Bronchial epithelial cell (primary cell): ENCODE data around the gene ANKRD11. TPM values are rescaled to one million over a fixed set of nuclear protein-coding genes. Genes with fewer than 3 reads are reported as not detected.

Source experiments
- DNase-seq: peaks from one replicate; pipeline ENCODE4 v3.0.0-alpha.2; 2010; ENCODE audit warnings: low read depth
- FAIRE-seq: peaks from 2 replicates; lab custom pipeline; 2011; peaks lifted over from hg19 to GRCh38; lab: Jason Lieb, UNC
- H3K27me3 ChIP-seq: 2 replicates; pipeline ENCODE4 v1.5.1; 2011; ENCODE audit warnings: low read length; ENCODE audit not compliant: control insufficient read depth, insufficient read depth
- H3K36me3 ChIP-seq: 2 replicates; pipeline ENCODE4 v1.5.1; 2011; ENCODE audit warnings: low read length; ENCODE audit not compliant: control insufficient read depth, insufficient read depth
- H3K4me3 ChIP-seq: 2 replicates; pipeline ENCODE4 v1.5.1; 2011; ENCODE audit warnings: mild to moderate bottlenecking, low read depth, low read length, control low read depth
- total RNA-seq: library from RNA; depleted of rRNA; stranded (reverse); fragments of >200 nt; gene quantifications from 2 replicates; pipeline ENCODE4 v1.2.1, GENCODE V29; 2014
- TF ChIP-seq, protein P1 (sequence below): IDR thresholded peaks from 2 replicates; pipeline ENCODE4 v1.5.1; 2011; ENCODE audit warnings: mild to moderate bottlenecking, moderate library complexity, low read length, control low read depth, inconsistent platforms; ENCODE audit not compliant: insufficient read depth, severe bottlenecking

The ANKRD11 gene
- total RNA-seq, 1 donor from 2014 or later, result 64.5 TPM

DNA sequence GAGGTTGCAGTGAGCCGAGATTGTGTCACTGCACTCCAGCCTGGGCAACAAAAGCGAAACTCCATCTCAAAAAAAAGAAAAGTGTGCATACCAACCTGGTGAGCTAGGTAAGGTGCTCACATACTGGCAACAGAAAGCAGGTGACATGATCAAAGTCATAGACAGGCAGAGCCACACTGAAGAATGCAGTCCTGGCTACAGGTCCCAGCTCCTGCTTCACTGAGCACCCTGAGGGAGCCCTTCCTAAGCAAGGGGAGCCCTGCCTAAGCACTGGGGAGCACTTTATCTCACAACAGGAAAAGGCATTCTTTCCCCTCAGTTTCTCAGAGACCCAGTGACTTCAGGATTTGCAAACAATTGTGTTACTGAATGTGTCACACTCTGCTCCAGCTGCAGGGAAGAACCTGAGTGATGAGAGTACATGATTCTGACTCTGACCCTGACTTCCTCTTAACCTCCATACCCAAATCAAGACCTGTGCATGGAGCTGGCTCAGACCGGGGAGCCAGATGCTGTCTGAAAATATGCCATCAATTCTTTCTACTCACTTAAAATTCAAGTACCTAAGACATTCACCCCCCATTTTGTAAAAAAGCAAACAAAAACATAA, 40.5 kb downstream of the ANKRD11 start:
- FAIRE-seq (no peak), DNase-seq (peak; percentile 64)
- TF ChIP-seq, protein P1, sequence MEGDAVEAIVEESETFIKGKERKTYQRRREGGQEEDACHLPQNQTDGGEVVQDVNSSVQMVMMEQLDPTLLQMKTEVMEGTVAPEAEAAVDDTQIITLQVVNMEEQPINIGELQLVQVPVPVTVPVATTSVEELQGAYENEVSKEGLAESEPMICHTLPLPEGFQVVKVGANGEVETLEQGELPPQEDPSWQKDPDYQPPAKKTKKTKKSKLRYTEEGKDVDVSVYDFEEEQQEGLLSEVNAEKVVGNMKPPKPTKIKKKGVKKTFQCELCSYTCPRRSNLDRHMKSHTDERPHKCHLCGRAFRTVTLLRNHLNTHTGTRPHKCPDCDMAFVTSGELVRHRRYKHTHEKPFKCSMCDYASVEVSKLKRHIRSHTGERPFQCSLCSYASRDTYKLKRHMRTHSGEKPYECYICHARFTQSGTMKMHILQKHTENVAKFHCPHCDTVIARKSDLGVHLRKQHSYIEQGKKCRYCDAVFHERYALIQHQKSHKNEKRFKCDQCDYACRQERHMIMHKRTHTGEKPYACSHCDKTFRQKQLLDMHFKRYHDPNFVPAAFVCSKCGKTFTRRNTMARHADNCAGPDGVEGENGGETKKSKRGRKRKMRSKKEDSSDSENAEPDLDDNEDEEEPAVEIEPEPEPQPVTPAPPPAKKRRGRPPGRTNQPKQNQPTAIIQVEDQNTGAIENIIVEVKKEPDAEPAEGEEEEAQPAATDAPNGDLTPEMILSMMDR, result no peak
- H3K27me3 ChIP-seq, result no peaks in the 10 kb centered on the region
- H3K4me3 ChIP-seq, result no peak overlapping the region
- no peaks in the 10 kb centered on the region for H3K36me3 ChIP-seq

DNA sequence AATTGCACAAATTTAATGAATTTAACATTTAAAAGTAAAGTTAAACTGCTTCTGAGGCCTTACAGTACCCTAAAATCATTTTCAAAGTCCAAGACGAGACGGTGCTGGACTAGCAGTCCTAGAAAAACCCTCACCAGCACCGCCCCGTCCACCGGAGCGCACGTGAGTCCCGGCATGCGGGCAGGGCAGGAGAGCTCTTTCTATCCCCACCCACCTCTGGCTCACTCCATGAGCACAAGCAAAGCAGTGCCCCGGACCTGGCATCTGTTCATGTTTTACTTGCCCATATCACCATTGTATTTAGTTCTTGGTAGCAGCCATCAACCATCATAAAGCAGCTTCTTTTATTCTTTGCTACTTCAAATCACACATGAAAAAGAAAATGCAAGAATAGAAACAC, 41.7 kb downstream of the ANKRD11 start:
- DNase-seq (no peak), FAIRE-seq (no peak)
- H3K27me3 ChIP-seq, result no peaks in the 10 kb centered on the region
- TF ChIP-seq, protein P1, result no peak
- H3K4me3 ChIP-seq, result no peak overlapping the region
- H3K36me3 ChIP-seq, result no peaks in the 10 kb centered on the region

DNA sequence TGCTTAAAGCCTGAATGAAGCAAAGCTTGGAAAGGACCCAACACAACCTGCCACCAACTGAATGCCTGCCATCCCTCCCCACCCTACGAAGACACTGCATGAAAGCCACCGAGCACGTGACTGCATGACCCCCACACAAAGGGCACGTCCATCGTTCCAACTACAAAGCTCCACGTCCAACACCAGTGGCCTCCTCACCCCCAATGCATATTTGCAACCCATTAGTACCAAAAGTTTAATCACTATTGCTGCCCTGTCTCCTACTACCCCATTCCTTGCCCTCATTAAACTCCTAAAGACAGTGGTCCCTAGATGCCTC, 43.4 kb downstream of the ANKRD11 start:
- Histone ChIP-seq H3K36me3 (no peaks in the 10 kb centered on the region), H3K27me3 (no peaks in the 10 kb centered on the region), H3K4me3 (no peak overlapping the region)
- no peak for FAIRE-seq
- no peak for DNase-seq
- TF ChIP-seq, protein P1, result no peak

DNA sequence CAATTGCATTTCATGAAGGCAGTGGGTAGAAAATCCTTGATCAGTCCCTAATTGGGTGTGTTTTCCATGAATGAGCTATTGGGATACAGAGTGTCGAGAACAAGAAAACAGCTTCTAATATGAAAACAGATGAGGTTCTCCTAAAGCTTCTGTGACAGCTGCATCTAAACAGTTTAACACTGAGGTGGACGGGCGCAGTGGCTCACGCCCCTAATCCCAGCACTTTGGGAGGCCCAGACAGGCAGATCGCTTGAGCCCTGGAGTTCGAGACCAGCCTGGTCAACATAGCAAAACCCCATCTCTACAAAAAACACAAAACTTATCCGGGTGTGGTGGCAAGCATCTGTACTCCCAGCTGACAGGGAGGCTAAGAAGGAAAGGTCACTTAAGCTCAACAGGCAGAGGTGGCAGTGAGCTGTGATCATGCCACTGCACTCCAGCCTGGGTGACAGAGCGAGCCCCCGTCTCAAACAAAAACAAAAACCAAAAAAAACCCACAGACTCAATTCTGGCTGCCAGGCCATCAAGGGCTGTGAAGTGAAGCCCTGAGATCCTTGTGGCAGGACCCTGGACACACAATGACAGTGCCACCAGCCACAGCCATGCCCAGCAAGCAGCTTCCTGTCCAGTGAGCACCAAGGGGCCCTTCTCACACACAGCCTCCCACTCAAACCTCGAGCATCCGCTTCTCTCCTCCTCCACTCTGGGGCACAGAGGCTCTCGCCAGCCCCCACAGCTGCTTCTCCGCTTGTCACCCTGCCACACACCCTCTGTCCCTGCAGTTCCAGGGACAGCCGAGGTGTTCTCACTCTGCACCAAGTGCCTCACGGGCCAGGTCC, 44.0 kb downstream of the ANKRD11 start:
- TF ChIP-seq, protein P1, result no peak
- Histone ChIP-seq H3K4me3 (no peak overlapping the region), H3K27me3 (no peaks in the 10 kb centered on the region), H3K36me3 (no peaks in the 10 kb centered on the region)
- no peak for FAIRE-seq
- no peak for DNase-seq

DNA sequence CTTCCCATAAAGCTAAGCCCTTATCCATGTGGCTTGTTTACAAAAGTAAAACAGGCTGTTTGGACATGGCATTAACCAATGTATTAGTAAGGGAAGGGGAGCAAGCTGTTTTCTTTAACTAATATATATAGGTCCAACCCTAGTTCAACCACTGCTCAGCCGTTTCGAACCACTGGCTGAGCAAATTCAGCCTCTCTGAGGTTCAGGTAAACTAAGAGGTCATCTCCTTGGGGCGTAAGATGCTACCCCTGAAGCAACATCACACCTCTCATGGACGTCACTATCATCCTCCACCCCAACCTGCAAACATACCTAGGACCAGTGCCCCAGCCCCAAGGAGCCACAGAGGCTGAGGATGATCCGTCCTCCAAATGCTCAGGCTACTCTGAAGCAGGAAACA, 45.2 kb downstream of the ANKRD11 start:
- Histone ChIP-seq H3K27me3 (no peaks in the 10 kb centered on the region), H3K4me3 (no peak overlapping the region), H3K36me3 (peaks cover 2% of the 10 kb centered on the region)
- DNase-seq, result no peak
- TF ChIP-seq, protein P1, result no peak
- no peak for FAIRE-seq
